CD4-positive, alpha-beta T cell treated with Interleukin-1 beta for 1 hour (primary cell): ENCODE measurements around the gene TLE1.
"Not testable (repeated sequence)": the region's sequence is repeated elsewhere in the genome, so short reads cannot be mapped to it uniquely, and the experiment has no call there.

Experiments
- DNase-seq, 2 donors: peaks; one replicate each; pipeline ENCODE4 v3.0.0-alpha.2; 2020 to 2022

The TLE1 gene

DNA sequence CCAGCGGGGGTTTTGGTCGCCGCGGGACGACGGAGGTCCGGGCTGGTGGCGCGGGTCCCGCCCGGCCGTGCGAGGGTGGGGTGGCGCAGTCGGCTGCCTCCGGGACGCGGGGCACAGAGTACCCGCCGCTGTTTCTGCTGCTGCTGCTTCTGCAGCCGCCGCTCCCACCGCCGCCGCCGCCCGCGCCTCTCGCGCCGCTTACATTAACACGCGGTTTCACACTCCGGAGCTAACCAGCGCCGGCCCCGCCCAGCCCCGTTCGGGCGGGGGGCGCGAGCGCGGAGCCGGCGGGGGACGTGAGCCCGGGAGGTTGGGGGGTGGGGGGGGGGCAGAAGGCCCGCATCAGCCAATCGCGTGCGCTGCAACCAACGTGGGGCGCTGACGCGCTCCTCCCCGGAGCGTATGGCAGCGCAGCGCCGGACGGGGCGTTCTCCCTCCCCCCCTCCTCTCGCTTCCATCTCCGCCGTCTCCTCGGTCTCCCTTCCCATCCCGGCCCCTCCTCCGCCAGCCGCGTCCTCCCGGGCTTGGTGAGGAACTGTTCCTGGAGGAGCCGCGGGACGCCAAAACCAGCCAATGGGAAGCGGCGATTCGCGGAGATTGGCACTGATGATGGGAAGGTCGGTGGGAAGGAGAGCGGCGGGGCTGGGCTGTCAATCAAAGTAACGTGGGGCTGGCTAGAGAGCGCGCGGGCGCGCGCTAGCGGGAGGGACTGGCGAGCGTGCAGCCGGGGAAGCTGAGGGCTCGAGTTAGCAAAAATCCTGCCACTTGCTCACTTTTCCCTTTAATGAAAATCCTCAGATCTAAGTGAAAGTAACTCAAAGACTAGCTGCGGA, at the start of gene TLE1:
Gene TLE1 (minus strand): TSS at position 205 of the 833 bp plus-strand sequence. CDS start 1,307 bp downstream, outside the sequence.
- peak; percentile 75 to 91 for DNase-seq

DNA sequence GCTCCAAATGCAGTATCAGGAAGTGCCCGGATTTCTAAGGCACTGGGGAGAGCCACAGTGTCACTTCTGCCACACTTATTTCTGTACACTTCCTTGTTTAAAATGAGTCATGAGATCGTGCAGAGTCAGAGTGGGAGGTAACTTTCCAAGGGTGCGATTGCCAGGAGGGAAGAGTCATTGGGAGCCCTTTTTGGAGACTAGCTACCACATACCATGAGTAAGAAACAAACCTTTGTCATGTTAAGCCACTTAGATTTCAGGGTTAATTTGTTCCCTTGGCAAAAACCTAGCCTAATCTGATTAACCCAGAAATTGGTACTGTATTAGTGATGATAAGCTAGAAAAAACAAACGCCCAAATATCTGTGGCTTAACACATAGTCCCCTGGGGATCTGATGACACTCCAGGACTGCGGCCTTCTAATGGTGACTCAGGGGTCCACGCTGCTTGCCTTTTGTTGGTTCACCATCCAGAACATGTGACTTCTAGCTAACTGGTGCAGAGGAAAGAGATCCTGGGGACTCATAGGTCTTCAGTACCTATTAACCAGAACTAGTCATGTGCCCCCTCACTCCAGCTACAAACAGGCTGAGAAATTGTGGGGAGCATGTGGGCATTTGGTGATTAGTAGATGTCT, 48.6 kb upstream of the TLE1 start:
- DNase-seq, result peak in 1 of 2 donors; percentile 14

DNA sequence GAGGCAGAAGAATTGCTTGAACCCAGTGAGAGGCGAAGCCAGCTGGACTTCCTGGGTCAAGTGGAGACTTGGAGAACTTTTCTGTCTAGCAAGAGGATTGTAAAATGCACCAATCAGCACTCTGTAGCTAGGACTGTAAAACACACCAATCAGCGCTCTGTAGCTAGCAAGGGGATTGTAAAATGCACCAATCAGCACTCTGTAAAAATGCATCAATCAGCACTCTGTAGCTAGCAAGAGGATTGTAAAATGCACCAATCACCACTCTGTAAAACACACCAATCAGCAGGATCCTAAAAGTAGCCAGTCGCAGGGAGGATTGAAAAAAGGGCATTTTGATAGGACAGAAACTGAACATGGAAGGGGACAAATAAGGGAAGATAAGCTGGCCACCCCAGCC, 41.2 kb upstream of the TLE1 start:
- not testable (repeated sequence) for DNase-seq

DNA sequence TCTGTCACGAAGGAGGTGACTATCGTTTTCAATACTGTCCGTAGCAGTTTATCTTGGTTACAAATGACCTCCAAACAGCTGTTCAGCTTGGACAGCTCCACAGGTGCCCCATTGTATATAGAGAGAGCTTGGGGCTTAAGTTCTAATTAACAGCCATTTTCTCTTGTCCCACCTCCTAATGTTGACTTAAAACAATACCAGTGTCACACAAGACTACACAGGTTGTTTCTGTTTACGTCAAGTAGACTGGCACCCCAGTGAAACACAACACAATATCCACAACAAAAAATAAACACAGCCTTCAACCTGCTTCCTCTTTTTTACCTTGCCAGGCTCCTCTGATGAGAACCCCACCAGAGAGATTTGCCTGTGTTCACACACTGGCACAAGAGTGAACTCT, 39.8 kb upstream of the TLE1 start:
- peak in 1 of 2 donors; percentile 31 for DNase-seq

DNA sequence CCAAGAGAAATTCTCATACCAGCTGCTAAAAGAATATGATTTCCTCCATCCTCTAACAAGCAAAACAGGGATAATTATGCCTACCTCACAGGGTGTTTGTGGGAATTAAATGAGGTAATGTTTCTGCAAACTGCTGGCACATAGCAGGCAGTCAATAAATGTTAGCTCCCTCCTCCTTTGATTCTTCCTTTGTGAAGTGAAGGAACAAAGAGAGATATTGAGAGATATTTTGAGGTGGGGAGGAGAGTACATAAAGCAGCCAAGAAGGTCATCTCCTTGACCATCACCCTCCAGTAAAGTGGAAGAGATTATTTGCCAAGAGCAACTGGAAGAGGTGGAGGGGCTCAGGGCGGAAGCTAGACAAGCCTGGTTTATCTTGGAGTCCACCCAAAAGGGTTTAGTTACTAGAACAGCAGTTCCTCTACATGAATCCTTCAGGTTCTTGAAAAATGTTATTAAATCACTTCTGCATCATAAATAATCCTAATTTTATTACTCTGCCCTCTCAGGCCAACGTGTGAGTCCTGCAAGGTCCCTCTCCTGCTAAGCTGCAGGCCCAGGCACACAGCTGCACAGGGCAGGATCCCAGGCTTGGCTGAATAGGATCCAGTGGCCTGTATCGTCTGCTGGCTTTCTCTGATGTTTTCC, 35.0 kb upstream of the TLE1 start:
- no peak for DNase-seq

DNA sequence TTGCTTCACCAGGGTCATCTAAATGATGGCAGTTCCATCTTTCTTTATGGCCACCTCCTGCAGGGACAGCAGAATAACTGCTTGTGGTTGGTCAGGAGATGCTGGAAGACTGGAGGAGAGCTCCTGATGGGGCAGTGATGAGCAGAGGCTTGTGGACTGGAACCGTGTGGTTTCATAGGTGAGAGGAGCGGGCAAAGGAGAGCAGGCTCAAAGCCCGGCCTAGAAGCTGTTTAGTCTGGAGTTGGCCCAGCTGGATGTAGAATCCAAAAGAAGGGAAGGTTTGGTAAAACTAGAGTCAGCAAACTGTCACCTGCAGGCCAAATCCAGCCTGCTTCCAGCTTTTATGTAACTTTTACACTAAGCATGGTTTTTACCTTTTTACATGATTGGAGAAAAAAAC, 32.9 kb upstream of the TLE1 start:
- no peak for DNase-seq

DNA sequence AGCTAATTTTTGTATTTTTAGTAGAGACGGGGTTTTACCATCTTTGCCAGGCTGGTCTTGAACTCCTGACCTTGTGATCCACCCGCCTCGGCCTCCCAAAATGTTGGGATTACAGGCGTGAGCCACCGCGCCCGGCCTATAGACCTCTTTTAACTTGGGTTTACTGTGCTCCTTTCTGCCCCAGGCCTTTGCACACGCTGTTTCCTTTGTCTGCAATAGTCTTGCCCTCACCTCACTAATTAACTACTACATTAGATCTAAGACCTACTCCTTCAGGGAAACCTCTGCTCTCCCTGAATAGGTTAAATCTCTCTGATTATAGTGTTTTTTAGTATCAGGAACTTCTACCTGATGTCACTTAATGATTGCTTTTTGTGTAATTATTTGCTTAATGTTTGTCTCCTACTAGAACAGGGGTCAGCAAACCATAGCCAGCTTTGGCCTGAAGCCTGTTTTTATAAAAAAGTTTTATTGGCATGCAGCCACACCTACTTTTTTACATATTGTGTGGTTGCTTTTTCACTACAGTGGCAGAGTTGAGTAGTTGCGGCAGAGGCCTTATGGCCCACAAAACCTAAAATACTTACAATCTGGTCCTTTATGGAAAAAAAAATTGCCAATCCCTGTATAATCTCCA, 31.2 kb upstream of the TLE1 start:
- no peak for DNase-seq

DNA sequence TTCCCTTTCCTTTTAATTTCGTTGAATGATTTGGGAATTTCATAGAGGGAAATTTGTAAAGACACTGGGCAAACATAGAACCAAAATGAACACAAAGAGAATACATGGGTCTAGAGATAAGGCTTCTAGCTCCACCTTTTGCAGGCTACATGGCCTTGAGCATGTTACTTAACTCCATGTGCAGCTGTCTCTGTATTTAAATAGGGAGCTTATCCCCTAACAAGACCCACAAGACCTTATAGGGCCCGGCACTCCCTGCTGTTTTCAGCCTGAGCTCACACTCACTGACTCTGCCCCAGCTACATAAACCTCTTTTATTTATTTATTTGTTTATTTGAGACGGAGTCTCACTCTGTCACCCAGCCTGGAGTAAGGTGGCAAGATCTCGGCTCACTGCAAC, 30.6 kb upstream of the TLE1 start:
- no peak for DNase-seq

DNA sequence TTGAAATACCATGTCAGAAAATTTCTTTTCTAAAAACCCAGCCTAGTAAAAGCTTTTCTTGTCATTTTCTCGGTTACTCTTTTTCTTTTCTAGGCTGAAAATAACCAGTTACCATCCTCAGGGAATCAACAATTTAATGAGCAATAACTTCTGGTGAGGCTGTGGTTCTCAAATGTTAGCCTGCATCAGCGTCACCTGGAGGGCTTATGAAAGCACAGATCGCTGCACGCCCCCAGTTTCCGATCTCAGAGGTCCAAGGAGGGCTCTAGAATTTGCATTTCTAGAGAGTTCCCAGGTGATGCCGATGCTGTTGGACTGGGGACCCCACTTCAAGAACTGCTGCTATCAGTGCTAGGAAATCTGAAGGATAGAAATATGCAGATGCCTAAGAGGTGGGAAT, 28.9 kb upstream of the TLE1 start:
- no peak for DNase-seq

DNA sequence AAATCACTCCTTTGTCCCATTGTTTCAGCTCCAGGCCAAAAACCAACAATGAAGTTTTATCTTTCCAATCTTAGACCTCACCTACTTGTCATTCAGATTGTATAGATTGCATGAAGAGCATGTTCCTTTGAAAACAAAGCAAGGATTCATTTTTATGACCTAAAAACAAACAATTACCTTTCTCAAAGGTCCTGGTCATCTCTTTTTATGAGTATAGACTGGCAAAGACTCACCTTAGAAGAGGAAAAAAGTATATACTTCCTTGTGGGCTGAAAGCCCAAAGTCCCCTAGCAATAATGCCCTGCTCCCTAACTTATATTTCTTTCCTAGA, 28.4 kb upstream of the TLE1 start:
- no peak for DNase-seq

DNA sequence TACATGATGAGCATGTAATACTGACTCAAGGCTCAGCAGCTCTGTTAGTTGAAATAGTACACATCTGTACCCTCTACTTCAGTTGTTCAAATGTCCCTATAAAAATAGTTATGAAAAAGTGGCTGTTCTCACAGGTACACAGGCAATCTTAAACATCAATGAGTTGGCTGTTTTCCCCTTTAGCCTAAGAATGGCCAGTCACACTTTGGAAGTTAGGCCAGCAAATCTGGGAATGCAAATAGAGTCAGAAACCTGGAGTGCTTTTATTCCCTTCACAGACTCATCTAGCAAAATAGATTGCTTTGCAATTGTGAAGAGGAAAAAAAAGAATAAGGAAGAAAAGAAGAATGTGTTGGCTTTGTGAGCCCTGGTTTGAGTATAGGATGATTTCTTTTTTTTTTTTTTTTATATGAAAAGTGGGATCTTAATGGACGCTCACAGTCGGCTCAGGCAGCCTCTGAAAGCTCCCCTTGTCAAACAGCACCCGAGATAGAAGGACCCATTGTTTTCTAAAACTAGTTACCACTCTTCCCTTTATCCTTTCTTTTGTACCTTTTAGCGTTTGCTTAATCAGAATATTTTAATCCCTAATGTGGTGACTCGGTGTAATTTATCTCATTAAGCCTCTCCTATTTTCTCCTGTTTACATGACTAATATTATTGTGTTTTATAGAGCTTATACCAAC, 27.9 kb upstream of the TLE1 start:
- DNase-seq, result no peak

DNA sequence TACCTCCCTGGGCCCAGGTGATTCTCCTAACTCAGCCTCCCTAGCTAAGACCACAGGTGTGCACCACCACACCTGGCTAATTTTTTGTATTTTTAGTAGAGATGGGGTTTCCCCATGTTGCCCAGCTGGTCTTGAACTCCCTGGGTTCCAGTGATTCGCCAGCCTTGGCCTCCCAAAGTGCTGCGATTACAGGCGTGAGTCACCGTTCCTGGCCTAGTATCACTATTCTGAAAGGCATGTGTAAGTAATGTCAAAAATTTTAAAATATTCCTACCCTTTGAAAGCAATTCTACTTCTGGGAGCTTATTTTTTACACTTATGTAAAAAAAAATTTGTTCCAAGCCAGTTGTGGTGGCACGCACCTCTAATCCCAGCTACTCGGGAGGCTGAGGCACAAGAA, 27.1 kb upstream of the TLE1 start:
- DNase-seq, result no peak

DNA sequence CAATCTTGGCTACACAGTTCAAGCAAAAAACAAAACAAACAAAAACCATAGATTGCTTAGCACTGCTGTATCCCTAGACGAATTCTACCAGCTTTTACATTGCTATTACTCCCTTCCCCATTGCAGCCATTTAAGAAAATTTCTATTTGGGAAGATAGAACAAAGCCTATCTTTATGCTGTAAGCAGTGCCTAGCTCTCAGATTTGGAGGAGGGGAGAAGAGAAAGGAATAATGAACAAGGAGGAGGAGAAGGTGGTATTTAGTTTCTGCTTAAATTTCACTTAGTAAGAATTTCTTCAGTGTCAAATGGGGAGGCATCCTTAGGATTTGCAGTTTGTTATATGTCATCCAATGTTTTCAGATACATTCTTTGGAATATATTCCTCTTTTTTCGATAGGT, 16.2 kb upstream of the TLE1 start:
- DNase-seq, result no peak

DNA sequence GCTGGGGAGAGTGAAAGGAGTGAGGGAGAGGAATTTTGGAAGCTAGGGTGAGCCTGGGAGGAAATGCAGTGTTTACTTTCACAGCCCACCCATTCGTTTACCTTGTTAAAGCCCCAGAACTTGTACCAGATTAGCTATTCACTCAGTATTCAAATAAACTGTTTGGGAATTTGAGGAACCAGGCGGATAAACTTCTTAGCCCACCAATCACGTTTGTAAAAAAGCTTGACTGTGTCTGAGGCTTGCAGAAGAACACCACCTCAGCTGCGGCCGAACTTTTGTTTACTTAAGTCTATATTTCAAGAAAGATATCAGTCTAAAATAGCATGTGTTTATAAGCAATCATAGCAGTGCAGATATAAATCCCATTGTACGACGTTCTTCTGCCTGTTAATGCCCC, 5.2 kb upstream of the TLE1 start:
- no peak for DNase-seq

DNA sequence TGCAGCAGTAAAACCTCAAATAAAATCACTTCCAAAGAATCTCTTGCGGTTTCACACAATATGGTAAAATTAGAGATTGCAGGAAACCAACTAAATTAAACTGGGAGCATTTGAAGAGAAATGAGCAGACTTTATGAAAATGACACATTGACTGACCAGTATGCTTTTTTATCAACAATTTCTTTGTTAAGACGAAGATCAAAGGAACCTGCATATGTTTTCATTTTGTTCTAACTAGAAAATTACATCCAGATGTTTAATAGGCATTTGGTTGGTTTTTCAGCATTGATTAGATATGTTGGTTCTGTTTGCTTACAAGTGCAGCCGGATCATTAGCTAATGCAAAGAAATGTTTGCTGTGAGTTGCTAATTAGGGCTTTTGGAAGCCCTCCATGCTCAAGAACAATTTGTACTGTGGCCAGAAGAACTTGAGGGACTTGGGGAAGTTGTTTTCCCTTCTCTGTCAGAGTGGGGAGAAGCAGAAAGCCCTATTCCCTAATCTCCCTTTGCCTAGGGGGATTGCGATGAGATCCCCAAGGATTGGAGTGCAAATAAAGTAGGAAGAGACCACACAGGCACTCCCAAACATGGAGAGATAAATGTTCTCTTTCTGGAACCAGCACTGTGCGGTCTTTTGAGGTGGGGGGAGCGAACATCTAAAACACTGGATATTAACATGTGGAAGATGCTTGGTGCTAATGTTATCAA, 4.5 kb upstream of the TLE1 start:
- no peak for DNase-seq

DNA sequence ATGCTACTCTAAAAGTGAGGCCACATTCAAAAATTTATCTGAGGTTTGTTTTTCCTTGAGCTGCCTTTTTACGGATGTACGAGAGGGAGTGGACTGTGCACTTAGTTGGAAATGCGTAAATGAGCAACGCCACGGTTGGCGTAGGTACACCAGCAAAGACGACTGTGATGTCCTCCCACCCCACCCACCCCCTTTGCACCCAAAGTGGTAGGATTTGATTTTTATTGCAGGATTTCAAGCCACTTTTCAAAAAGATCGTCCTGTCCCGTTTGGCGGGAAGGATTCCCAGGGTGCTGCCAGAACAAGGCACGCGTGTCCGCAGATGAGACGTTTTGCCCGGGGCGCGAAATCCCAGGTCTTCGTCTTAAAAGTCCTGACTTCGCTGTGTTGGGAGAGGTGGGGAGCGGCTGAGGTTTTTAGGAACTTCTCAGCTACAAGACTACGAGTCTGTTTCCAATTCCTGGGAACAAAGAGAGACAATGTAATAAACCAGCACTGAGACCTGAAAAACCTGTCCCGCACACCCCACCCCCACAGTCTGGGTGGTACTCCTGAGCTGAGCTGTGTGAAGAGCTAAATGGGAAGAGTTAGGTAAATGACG, 1.0 kb upstream of the TLE1 start:
- no peak for DNase-seq

DNA sequence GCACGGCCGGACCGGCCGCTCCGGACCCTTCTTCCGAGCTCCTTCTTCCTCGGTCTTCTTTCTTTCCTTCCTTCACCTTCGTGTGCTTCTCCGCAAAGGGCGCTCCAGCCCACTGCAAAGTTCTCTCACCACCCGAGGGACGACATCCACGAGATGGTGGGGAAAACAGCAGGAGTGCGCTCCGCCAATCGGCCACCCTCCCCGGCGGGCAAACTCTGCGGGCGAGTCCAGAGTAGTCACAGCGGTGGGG, 329 bp downstream of the TLE1 start:
- not testable (repeated sequence) for DNase-seq

DNA sequence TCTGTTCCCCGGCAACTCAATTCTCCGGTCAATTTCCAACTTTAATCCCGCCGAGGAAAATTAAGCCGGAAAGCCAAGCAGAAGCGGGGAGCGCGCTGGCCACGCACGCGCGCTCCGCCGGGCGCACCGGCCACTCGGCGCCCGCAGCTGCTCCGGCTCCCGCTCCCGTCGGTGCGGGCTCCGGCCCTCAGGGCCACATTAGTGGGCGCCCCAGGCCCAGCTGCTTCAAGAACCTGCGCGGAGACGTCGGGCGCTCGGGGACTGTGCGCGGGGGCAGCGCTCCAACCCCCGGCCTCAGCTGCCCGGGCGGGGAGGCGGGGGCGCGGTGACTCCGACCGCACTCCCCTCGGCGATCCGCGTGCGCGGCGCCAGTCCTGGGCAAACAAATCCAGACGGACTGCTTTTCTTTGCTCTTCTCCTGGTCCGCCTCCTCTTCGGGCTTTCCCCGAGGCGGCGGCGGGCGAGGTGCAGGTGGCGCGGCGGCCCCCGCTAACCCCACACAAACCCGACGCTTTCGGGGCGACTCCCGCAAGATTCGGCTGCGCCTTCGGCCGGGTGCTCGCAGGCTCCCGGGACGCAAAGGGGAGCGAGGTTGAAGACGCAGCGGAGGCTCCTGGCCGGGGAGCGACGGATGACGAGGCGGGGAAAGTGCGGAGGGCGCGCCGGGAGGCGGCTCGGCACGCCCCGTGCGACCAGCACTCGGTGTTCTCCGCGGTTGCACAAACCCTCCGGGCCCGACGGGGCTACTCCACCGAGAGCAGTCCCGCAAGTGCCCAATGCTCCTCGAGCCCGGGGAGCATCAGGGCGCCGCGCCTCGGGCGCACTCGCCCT, 870 bp downstream of the TLE1 start:
- DNase-seq, result peak; percentile 8 to 59

DNA sequence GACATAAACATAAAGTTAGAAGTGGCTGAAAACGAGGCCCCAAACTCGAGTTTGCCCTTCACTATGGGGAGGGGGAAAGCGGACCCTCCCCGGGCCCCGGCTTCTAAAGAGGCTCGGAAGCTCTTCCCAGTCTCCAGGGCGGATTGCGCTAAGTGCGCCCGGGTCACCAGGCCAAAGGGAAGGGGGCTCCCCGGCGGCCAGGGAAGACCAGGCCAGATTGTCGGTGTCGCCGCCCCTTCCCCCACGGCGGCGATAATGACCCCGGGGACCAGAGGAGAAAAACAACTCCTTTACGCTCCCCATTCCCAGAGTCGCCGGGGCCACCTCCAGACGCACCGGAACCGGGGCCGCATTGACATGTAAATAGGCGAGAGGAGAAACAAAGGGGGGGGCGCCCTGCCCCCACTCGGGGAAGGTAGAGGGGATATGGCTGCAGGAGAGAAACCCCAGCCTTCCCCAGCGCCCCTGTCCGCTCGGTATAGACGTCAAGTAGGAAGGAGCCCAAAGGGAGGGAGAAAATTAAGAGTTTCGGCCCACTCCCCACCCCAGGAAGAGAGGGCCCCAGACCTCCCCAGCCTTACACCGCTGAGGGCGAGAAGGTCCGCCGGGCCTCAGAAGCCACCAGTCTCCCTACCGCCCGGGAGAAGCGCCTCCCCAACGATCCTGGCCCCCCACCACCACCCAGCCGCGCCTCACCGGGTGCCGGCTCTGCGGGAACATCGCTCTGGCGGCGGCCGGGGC, 1.7 kb downstream of the TLE1 start:
- no peak for DNase-seq
